HG02973 (cell line): ENCODE measurements around the gene ZNF804B.

Source experiments
- ATAC-seq: cut with Tn5 transposase; IDR thresholded peaks from one replicate; pipeline ENCODE4 v1.9.1; 2021; ENCODE audit warnings: moderate library complexity; ENCODE audit not compliant: unreplicated experiment

ZNF804B gene

DNA sequence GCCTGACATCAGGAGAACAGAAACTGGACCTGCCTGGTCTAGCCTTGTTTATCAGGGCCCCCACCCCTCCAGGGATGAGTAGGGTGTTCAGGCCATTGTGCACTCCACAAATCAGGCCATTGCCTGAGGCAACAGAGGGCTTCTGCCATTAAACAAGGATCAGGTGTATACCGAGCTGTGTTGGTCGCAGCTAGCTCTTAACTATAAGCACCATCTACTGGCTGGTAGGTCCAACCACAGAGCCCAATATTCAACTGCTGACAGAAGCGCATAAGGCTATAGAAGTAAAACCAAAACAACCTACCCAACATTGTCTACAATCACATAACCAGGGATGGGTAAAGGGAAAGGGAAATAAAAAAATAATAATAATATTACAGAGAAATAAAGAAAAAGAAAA, 487.7 kb downstream of the ZNF804B start:
- ATAC-seq = no peak

- ATAC-seq = no peak
These were observed 499.6 kb downstream of the ZNF804B start for GRCh38 chr7:89259085-89259484.

DNA sequence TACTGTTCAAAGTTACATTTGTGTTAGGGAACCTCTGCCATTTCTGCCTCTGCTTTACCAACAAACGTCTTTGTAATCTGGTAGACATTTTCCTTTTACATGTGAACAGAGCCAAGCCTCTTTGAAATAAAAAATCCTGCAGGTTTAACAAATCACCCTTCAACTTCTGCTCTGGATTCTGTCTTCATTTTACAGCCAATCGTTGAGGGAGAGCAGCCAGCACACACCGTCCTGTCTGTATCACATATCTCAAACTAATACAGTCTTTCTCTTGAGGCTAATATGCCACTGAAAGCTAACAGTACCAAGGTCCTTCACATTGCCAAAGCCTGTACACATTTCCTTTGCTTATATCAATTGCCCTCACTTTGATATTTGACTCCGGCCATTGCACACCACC, 504.6 kb downstream of the ZNF804B start:
- no peak for ATAC-seq

DNA sequence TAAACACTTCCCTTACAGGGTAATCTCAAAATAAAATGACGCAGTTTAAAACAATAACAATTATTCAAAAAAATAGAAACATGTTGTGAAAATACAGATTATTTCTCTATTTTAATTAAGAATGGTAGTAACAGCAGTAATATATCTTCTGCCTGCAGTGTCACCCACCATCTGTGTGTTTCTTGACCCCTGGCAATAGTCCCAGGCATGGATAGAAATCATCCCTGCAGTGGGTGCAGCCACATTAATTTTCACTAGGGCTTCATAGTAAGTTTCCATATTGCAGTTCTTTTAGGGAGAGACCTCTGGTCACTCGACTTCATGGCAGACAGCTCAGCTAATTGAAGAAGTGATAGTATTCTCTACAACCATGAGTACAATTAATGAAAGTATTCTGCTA, 506.1 kb downstream of the ZNF804B start:
- ATAC-seq = no peak

GRCh38 chr7:89283302-89283701, 523.8 kb downstream of the ZNF804B start:
- no peak for ATAC-seq

DNA sequence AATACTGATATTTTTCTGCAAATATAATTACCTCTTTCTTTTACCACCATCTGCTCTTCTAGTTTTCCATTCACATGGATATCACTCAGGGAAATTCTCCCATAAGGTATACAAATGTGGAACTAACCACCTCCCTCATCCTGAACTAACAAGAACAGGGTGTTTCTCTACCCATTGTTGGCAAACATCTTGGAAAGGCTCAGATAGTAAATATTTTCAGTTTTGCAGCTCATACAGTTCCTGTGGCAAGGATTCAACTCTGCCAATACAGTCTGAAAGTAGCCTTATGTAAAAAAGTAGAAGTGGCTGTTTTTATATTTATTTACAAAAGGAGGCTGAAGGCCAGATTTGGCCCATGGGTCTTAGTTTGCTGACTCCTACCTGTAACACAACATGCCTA, 549.0 kb downstream of the ZNF804B start:
- no peak for ATAC-seq

GRCh38 chr7:89311886-89312285, 552.4 kb downstream of the ZNF804B start:
- no peak for ATAC-seq

DNA sequence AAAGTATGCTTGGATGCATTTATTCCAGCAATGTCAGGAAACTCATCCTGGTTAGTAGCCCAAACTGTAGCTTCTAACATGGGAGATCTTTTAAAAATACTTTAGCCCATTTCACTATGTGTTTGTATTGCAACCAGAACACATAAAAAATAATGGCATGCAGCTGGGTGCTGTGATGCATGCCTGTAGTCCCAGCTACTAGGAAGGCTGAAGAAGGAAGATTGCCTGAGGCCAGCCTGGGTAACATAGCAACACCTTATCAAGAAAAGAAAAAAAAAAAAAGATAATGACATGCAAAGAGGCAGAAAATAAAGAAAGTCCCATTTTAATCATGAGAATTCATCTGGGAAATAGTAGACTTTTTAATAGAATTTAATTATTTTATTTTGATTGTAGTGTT, 553.1 kb downstream of the ZNF804B start:
- ATAC-seq = no peak

DNA sequence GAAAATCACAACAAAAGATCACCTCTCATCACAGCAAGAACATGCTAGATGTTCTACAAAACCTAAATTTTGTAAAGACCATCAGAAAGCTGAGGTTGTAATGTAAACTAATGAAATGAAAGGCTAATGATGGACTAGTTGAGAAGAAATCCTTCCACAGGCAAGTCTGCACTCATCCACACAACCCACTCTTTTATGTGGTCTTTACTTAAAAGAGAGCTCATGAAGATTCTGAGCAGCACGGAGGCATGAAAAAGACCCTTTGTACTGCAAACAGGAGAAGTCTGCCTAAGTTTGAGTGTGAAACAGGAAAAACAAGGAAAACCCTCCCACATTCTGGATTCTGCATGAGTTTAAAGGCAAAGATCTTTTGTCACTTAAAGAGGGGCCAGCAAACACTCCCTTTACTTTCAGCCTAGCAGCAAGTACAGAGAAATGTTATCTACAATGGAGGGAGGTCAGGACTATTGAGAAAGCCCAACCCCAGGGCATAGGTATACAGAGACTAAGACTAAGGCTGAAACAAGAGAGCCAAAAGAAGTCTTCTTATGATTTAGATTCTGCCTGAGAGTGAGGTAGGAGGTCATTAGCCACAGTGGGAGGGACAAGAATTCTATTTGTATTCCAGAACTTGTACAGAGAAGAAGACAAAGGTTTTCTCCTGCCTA, 557.2 kb downstream of the ZNF804B start:
- ATAC-seq = no peak

- ATAC-seq = no peak
These were observed 572.5 kb downstream of the ZNF804B start for GRCh38 chr7:89332026-89332425.

GRCh38 chr7:89334797-89335196, 575.3 kb downstream of the ZNF804B start:
- ATAC-seq = no peak

- ATAC-seq = no peak
These were observed 576.0 kb downstream of the ZNF804B start for GRCh38 chr7:89335490-89335889.

DNA sequence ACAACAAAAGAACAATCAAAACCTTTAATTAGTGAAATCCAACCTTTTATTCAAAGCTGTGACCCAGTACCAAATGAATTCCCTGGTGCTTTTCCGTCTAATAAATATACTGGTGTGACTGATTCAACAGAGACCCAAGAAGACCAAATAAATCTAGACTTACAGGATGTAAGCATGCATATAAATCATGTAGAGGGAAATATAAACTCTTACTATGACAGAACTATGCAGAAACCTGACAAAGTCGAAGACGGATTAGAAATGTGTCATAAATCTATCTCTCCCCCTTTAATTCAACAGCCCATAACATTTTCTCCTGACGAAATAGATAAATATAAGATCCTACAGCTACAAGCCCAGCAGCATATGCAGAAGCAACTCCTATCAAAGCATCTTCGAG, 576.6 kb downstream of the ZNF804B start:
- no peak for ATAC-seq

DNA sequence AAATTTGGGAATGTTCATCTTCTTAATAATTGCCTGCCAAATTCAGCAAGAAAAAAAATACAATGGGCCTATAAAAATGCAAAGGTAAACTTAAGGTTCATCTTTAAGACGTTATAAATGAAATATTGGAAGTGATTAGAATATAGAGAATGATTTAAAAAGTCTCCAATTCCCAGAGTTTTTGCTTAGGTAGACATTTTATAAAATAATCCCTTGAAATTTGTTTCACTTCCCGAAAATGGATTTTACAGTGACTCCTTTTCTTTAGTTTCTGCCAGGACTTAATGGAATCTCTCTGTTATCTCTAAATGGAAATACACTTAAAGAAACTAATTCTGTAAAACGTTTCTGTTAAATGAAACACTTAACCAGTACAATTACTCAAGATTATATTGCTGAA, 580.2 kb downstream of the ZNF804B start:
- ATAC-seq = no peak

GRCh38 chr7:89357121-89357520, 597.6 kb downstream of the ZNF804B start:
- no peak for ATAC-seq

DNA sequence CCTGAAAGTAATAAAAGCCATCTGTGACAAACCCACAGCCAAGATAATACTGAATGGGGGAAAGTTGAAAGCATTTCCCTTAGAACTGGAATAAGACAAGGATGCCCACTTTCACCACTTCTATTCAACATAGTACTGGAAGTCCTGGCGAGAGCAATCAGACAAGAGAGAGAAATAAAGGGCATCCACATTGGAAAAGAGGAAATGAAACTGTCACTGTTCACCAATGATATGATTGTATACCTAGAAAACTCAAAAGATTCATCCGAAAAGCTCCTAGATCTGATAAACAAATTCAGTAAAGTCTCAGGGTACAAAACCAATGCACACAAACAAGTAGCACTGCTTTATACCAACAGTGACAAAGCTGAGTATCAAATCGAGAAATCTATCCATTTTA, 617.7 kb downstream of the ZNF804B start:
- no peak for ATAC-seq

- no peak for ATAC-seq
These were observed 625.9 kb downstream of the ZNF804B start for GRCh38 chr7:89385411-89385810.
